ENCODE data around the gene MAGI3.
"Not testable (repeated sequence)": the region's sequence is repeated elsewhere in the genome, so short reads cannot be mapped to it uniquely, and the experiment has no call there.

Gene MAGI3

GRCh38 chr1:113444857-113445256 is 54.5 kb downstream of the MAGI3 start:
- no peak for DNase-seq (ENCODE audit: low read depth)

GRCh38 chr1:113451710-113452109 is 61.4 kb downstream of the MAGI3 start:
- DNase-seq (ENCODE audit: low read depth), result no peak

GRCh38 chr1:113452921-113453770 is 62.8 kb downstream of the MAGI3 start:
- DNase-seq (ENCODE audit: low read depth), result no peak

- no peak for DNase-seq (ENCODE audit: low read depth)
These were observed 63.4 kb downstream of the MAGI3 start for GRCh38 chr1:113453771-113454083.

GRCh38 chr1:113455374-113455773 is 65.1 kb downstream of the MAGI3 start:
- DNase-seq (ENCODE audit: low read depth), result no peak

- DNase-seq (ENCODE audit: low read depth), result peak; percentile 91
These were observed 66.7 kb downstream of the MAGI3 start for GRCh38 chr1:113456967-113457366.

- no peak for DNase-seq (ENCODE audit: low read depth)
These were observed 69.0 kb downstream of the MAGI3 start for GRCh38 chr1:113459279-113459678.

GRCh38 chr1:113467991-113468390 is 77.7 kb downstream of the MAGI3 start:
- no peak for DNase-seq (ENCODE audit: low read depth)

GRCh38 chr1:113478427-113479195 is 88.3 kb downstream of the MAGI3 start:
- not testable (repeated sequence) for DNase-seq (ENCODE audit: low read depth)

- no peak for DNase-seq (ENCODE audit: low read depth)
These were observed 89.7 kb downstream of the MAGI3 start for GRCh38 chr1:113479713-113480676.

- DNase-seq (ENCODE audit: low read depth), result not testable (repeated sequence)
These were observed 94.8 kb downstream of the MAGI3 start for GRCh38 chr1:113485131-113485530.

GRCh38 chr1:113488576-113489177 is 98.4 kb downstream of the MAGI3 start:
- no peak for DNase-seq (ENCODE audit: low read depth)

- DNase-seq (ENCODE audit: low read depth), result no peak
These were observed 100.1 kb downstream of the MAGI3 start for GRCh38 chr1:113490384-113490783.

- DNase-seq (ENCODE audit: low read depth), result no peak
These were observed 103.2 kb downstream of the MAGI3 start for GRCh38 chr1:113493533-113493932.

- DNase-seq (ENCODE audit: low read depth), result no peak
These were observed 115.0 kb downstream of the MAGI3 start for GRCh38 chr1:113505357-113505756.

- DNase-seq (ENCODE audit: low read depth), result no peak
These were observed 117.4 kb downstream of the MAGI3 start for GRCh38 chr1:113507552-113508214.

- DNase-seq (ENCODE audit: low read depth), result no peak
These were observed 118.2 kb downstream of the MAGI3 start for GRCh38 chr1:113508364-113509164.

- not testable (repeated sequence) for DNase-seq (ENCODE audit: low read depth)
These were observed 119.5 kb downstream of the MAGI3 start for GRCh38 chr1:113509766-113510165.

- no peak for DNase-seq (ENCODE audit: low read depth)
These were observed 121.0 kb downstream of the MAGI3 start for GRCh38 chr1:113511269-113511668.

GRCh38 chr1:113515498-113515897 is 125.2 kb downstream of the MAGI3 start:
- no peak for DNase-seq (ENCODE audit: low read depth)

Measured in HS-5 (cell line).